Measurements from ENCODE around the gene CRKL.

DNA sequence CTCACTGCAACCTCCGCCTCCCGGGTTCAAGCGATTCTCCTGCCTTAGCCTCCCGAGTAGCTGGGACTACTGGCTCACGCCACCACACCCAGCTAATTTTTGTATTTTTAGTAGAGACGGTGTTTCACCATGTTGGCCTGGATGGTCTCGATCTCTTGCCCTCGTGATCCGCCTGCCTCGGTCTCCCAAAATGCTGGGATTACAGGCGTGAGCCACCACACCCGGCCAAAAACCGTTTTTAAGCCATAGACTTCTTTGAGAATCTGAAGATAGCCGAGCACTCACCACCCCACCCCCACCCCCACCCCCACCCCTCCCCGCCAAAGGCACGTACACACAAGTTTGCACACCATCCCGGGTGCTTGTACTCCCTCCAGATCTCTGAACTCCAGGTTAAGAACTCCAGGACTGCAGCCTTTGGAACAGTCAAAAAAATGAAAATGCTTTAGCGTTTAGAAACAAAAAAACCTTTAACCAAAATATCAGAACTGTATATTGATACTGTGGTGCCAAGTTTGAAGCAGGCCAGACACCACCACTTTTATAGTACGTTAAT lies 1.5 kb downstream of the CRKL start:
- TF ChIP-seq CTCF (IDR thresholded peaks at IDR 0.05) (no peak), POLR2A (IDR thresholded peaks at IDR 0.05) (no peak)

Measured in testis (tissue), 2 donors.